HepG2 (cell line): ENCODE results near the gene LITAFD. TPM values are rescaled to one million over a fixed set of nuclear protein-coding genes. Genes with fewer than 3 reads are reported as not detected.

Source experiments
- ATRX ChIP-seq: sonication (generic); formaldehyde crosslinking; IDR thresholded peaks from 2 replicates; pipeline ENCODE4 v1.4.0; 2020; ENCODE audit warnings: missing genetic modification reagents, borderline replicate concordance
- CEBPG ChIP-seq: IDR thresholded peaks from 2 replicates; pipeline ENCODE4 v1.6.1; 2016
- E2F1 ChIP-seq: sonication (generic); formaldehyde crosslinking; IDR thresholded peaks from 2 replicates; pipeline ENCODE4 v1.5.0; 2020; ENCODE audit warnings: missing genetic modification reagents
- MAFG ChIP-seq: sonication (generic); formaldehyde crosslinking; IDR thresholded peaks from 2 replicates; pipeline ENCODE4 v1.5.1; 2020; ENCODE audit warnings: mild to moderate bottlenecking, missing genetic modification reagents
- MAX ChIP-seq: IDR thresholded peaks from 2 replicates; pipeline ENCODE4 v1.6.1; 2012; ENCODE audit warnings: inconsistent platforms
- MEF2D ChIP-seq: sonication (generic); formaldehyde crosslinking; IDR thresholded peaks from 2 replicates; pipeline ENCODE4 v1.5.1; 2020; ENCODE audit warnings: mild to moderate bottlenecking, missing genetic modification reagents
- NFE2L2 ChIP-seq: fragments of 150-350 bp; IDR thresholded peaks from 2 replicates; pipeline ENCODE4 v1.6.1; 2014; ENCODE audit warnings: low read length
- ONECUT2 ChIP-seq: sonication (generic); formaldehyde crosslinking; IDR thresholded peaks from 2 replicates; pipeline ENCODE4 v1.4.0; 2020; ENCODE audit warnings: missing genetic modification reagents
- PHF21A ChIP-seq: sonication (generic); formaldehyde crosslinking; IDR thresholded peaks from 2 replicates; pipeline ENCODE4 v1.5.0; 2020; ENCODE audit warnings: mild to moderate bottlenecking, missing genetic modification reagents
- POGK ChIP-seq: sonication (generic); formaldehyde crosslinking; conservative IDR thresholded peaks from 2 replicates; pipeline ENCODE4 v1.8.0; 2022; ENCODE audit warnings: mild to moderate bottlenecking, moderate library complexity, missing genetic modification reagents
- TEF ChIP-seq: sonication (generic); formaldehyde crosslinking; IDR thresholded peaks from 2 replicates; pipeline ENCODE4 v1.5.0; 2020; ENCODE audit warnings: missing genetic modification reagents
- TRAFD1 ChIP-seq: sonication (generic); formaldehyde crosslinking; IDR thresholded peaks from 2 replicates; pipeline ENCODE4 v1.5.1; 2020; ENCODE audit warnings: missing genetic modification reagents, mild to moderate bottlenecking, borderline replicate concordance
- ZFP82 ChIP-seq: sonication (generic); formaldehyde crosslinking; IDR thresholded peaks from 2 replicates; pipeline ENCODE4 v1.5.1; 2020; ENCODE audit warnings: mild to moderate bottlenecking, missing genetic modification reagents, borderline replicate concordance
- ZFYVE20 ChIP-seq: sonication (generic); formaldehyde crosslinking; IDR thresholded peaks from 2 replicates; pipeline ENCODE4 v1.8.0; 2023; ENCODE audit warnings: low read depth, mild to moderate bottlenecking, moderate library complexity, missing genetic modification reagents, borderline replicate concordance
- ZGPAT ChIP-seq: IDR thresholded peaks from 2 replicates; pipeline ENCODE4 v1.6.1; 2016; ENCODE audit warnings: mild to moderate bottlenecking
- ZNF576 ChIP-seq: sonication (generic); formaldehyde crosslinking; IDR thresholded peaks from 2 replicates; pipeline ENCODE4 v1.4.0; 2020; ENCODE audit warnings: mild to moderate bottlenecking, missing genetic modification reagents
- ZNF607 ChIP-seq: sonication (generic); formaldehyde crosslinking; IDR thresholded peaks from 2 replicates; pipeline ENCODE4 v1.5.1; 2020; ENCODE audit warnings: missing genetic modification reagents, mild to moderate bottlenecking, borderline replicate concordance
- ZNF619 ChIP-seq: sonication (generic); formaldehyde crosslinking; IDR thresholded peaks from 2 replicates; pipeline ENCODE4 v1.4.0; 2020; ENCODE audit warnings: mild to moderate bottlenecking, missing genetic modification reagents
- ZNF644 ChIP-seq: IDR thresholded peaks from 2 replicates; pipeline ENCODE4 v1.6.1; 2016; ENCODE audit warnings: low read depth
- ZNF770 ChIP-seq: sonication (generic); formaldehyde crosslinking; IDR thresholded peaks from 2 replicates; pipeline ENCODE4 v1.5.0; 2020; ENCODE audit warnings: mild to moderate bottlenecking, missing genetic modification reagents
- polyA plus RNA-seq, 8 experiments: library from polyadenylated mRNA; depleted of rRNA in 3 of 8; stranded (reverse) in 7 of 8; unstranded in 1 of 8; fragments of >200 nt; fragmentation: Illumina TruSeq in 4 of 8; extraction: Trizol in 4 of 8; gene quantifications; 2 replicates each; pipeline versions ENCODE4 v1.2.1 to v1.2.3, GENCODE V29; 2011 to 2016; ENCODE audit warnings: low read depth in 4 of 8, missing spikeins in 1 of 8, mixed read lengths in 1 of 8; ENCODE audit not compliant: insufficient read depth in 1 of 8
- total RNA-seq, 5 experiments: library from RNA; depleted of rRNA; stranded (reverse); fragments of >200 nt; fragmentation: Illumina TruSeq; extraction: Trizol; gene quantifications; 2 replicates each; pipeline ENCODE4 v1.2.3, GENCODE V29; 2016; ENCODE audit warnings: low read depth in 1 of 5

The LITAFD gene
- total and polyA plus RNA-seq, 2 of the 13 experiments (the other 11 are each of a cell fraction or from before 2014, with no cell fraction given), result not detected

GRCh38 chr16:8868416-8869211 lies 13.5 kb upstream of the LITAFD start, which contains the start of gene CARHSP1 (continued):
- TF ChIP-seq TRAFD1, result no peak
- no peak for TF ChIP-seq MAX
- TF ChIP-seq E2F1 (CRISPR knock-in tag), result no peak
- TF ChIP-seq ZNF644 (CRISPR knock-in tag), result no peak
- peak; percentile 67 for TF ChIP-seq ZGPAT (CRISPR knock-in tag)
- TF ChIP-seq TEF, result no peak
- TF ChIP-seq ZNF619 (CRISPR knock-in tag), result no peak
- TF ChIP-seq ZNF576 (CRISPR knock-in tag), result no peak
- TF ChIP-seq ZFP82 (CRISPR knock-in tag), result peak; percentile 15; the same call in 1 of the 2 replicates
- TF ChIP-seq ATRX (CRISPR knock-in tag), result no peak
- TF ChIP-seq MEF2D (CRISPR knock-in tag), result peak; percentile 79; the same call in 1 of the 2 replicates
- TF ChIP-seq ONECUT2, result 0 out of 2 replicates have a peak, but pooled peaks have one; percentile 10
- no peak for TF ChIP-seq ZNF607 (CRISPR knock-in tag)
- TF ChIP-seq MAFG (CRISPR knock-in tag), result no peak
- TF ChIP-seq ZFYVE20 (CRISPR knock-in tag), result peak; percentile 84; the same call in 1 of the 2 replicates
- TF ChIP-seq PHF21A (CRISPR knock-in tag), result peak; percentile 25; the same call in 1 of the 2 replicates
- TF ChIP-seq CEBPG (CRISPR knock-in tag), result peak; percentile 60
- no peak for TF ChIP-seq ZNF770
- TF ChIP-seq POGK (CRISPR knock-in tag), result no peak
- no peak for TF ChIP-seq NFE2L2
